Stomach (tissue), 4 donors: Measurements from ENCODE around the gene CTIF.

Source experiments
- POLR2AphosphoS5 ChIP-seq, 3 donors: sonication (generic); formaldehyde crosslinking; IDR thresholded peaks; one replicate each; pipeline ENCODE4 v1.6.1; 2016; ENCODE audit warnings: antibody characterized with exemption in 3 of 3
- TF ChIP-seq, protein P1 (sequence below), 7 experiments: fragments of 450-650 bp in 4 of 7; fragments of 200-600 bp in 3 of 7; sonication (generic) in 3 of 7; IDR thresholded peaks; one replicate each; pipeline ENCODE4 v1.5.1; 2016 to 2019; ENCODE audit warnings: antibody characterized with exemption in 7 of 7, control low read depth in 2 of 7, mild to moderate bottlenecking in 1 of 7

- TF ChIP-seq, protein P1, sequence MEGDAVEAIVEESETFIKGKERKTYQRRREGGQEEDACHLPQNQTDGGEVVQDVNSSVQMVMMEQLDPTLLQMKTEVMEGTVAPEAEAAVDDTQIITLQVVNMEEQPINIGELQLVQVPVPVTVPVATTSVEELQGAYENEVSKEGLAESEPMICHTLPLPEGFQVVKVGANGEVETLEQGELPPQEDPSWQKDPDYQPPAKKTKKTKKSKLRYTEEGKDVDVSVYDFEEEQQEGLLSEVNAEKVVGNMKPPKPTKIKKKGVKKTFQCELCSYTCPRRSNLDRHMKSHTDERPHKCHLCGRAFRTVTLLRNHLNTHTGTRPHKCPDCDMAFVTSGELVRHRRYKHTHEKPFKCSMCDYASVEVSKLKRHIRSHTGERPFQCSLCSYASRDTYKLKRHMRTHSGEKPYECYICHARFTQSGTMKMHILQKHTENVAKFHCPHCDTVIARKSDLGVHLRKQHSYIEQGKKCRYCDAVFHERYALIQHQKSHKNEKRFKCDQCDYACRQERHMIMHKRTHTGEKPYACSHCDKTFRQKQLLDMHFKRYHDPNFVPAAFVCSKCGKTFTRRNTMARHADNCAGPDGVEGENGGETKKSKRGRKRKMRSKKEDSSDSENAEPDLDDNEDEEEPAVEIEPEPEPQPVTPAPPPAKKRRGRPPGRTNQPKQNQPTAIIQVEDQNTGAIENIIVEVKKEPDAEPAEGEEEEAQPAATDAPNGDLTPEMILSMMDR (IDR thresholded peaks at IDR 0.05) = no peak
- no peak for TF ChIP-seq POLR2AphosphoS5 (IDR thresholded peaks at IDR 0.05)
These were observed 19.3 kb upstream of the CTIF start for GRCh38 chr18:48519431-48520100.
